GM10266 (cell line): Measurements from ENCODE around the gene P2RX2.

Source experiments
- DNase-seq: peaks from one replicate; pipeline ENCODE4 v3.0.0; 2012; ENCODE audit errors: extremely low spot score
- TF ChIP-seq, protein P1 (sequence below): IDR thresholded peaks from 2 replicates; pipeline ENCODE4 v1.5.1; 2012; ENCODE audit warnings: mild to moderate bottlenecking, low read depth; ENCODE audit not compliant: control insufficient read depth, insufficient read depth; ENCODE audit errors: missing control alignments

P2RX2 gene

DNA sequence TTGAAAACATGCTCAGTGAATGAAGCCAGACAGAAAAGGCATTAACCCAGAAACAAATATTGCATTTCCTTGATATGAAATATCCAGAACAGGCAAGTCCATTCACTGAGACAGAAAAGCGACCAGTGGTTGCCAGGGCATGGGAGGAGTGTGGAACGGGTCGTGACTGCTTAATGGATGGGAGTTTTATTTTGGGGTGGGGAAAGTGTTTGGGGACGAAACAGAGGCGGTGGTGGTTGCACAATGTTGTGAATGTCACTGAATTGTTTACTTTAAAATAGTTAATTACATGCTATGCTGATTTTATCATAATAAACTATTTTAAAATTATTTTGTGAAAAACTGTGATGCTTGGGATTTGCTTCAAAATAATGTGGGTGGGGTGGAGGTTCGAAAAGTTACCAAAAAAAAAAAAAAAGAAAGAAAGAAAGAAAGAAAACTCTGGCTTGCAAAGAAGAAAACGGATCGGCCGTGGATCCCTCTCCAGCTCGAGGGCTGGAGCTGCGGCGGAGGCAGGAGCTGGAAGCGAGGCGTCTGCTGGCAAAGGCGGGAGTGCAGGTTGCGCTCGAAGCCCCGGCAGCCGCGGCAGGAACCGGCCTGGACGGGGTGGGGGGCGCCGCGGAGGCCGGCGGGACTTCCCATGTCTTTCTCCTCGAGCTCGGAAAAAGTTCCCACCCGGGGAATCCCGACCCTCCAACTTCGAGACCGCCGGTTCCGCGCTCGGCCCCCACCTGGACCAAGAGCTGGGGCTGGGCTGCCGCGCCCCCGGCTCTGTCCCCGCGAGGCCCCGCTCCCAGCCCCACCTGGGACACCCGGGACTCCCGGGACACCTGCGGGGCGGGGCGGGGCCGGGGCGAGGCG lies 524 bp upstream of the P2RX2 start:
- DNase-seq, result no peak
- TF ChIP-seq, protein P1, sequence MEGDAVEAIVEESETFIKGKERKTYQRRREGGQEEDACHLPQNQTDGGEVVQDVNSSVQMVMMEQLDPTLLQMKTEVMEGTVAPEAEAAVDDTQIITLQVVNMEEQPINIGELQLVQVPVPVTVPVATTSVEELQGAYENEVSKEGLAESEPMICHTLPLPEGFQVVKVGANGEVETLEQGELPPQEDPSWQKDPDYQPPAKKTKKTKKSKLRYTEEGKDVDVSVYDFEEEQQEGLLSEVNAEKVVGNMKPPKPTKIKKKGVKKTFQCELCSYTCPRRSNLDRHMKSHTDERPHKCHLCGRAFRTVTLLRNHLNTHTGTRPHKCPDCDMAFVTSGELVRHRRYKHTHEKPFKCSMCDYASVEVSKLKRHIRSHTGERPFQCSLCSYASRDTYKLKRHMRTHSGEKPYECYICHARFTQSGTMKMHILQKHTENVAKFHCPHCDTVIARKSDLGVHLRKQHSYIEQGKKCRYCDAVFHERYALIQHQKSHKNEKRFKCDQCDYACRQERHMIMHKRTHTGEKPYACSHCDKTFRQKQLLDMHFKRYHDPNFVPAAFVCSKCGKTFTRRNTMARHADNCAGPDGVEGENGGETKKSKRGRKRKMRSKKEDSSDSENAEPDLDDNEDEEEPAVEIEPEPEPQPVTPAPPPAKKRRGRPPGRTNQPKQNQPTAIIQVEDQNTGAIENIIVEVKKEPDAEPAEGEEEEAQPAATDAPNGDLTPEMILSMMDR, result no peak

DNA sequence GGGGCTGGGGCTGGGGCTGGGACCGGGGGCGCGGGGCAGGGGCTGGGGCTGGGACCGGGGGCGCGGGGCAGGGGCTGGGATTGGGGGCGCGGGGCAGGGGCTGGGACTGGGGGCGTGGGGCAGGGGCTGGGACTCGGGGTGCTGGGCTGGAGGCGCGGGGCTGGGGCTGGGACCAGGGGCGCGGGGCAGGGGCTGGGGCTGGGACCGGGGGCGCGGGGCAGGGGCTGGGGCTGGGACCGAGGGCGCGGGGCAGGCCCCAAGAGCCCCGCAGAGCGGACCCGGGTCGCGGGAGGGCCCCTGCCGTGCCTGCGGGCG lies 452 bp downstream of the P2RX2 start:
- TF ChIP-seq, protein P1, result no peak

DNA sequence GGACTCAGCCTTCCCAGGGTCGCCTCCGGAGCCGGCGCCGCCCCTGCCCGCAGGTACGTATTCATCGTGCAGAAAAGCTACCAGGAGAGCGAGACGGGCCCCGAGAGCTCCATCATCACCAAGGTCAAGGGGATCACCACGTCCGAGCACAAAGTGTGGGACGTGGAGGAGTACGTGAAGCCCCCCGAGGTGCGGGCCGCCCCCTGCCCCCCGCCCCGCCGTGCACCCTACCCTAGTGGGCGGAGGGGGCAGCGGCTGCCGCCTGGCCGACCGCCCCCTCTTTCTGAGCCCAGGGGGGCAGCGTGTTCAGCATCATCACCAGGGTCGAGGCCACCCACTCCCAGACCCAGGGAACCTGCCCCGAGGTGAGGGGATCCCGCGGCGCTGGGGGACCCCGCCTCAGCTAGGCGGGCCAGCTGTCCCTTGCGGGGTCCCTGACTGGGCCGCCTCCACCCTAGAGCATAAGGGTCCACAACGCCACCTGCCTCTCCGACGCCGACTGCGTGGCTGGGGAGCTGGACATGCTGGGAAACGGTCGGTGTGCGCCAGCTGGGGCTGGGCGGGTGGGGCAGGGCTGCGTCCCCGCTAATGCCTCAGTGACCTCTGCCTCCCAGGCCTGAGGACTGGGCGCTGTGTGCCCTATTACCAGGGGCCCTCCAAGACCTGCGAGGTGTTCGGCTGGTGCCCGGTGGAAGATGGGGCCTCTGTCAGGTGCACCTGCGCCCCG lies 973 bp downstream of the P2RX2 start:
- TF ChIP-seq, protein P1, result no peak
- no peak for DNase-seq

More for the DNA sequence above, 452 bp downstream of the P2RX2 start:
- DNase-seq, result no peak

DNA sequence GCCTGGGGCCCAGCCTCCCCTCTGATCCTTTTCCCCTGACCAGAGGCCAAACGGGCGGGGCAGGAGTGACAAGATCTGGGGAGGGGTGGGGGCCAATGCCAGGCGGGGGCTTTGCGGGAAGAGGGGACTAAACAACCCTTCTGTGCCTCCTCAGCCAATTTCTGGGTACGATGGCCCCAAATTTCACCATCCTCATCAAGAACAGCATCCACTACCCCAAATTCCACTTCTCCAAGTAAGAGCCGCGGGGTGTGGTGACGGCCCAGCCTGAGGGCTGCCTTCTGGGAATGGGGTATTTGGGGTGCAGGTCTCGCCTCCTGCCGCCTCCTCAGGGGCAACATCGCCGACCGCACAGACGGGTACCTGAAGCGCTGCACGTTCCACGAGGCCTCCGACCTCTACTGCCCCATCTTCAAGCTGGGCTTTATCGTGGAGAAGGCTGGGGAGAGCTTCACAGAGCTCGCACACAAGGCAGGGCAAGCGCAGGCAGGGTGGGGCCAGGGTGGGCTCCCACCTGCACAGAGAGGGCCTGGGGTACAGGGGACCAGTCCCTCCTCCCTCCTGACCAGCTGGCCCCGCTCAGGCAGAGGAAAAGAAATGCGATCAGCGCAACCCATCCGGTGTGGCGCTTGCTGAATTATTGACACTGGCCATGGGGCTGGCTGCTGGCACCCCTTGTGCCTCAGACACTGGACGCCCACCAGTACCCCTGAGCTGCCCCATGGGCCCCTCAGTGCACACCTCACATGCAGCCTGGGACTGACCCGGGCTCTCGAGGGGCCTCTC lies 1.7 kb downstream of the P2RX2 start:
- TF ChIP-seq, protein P1, result no peak
- DNase-seq, result no peak

DNA sequence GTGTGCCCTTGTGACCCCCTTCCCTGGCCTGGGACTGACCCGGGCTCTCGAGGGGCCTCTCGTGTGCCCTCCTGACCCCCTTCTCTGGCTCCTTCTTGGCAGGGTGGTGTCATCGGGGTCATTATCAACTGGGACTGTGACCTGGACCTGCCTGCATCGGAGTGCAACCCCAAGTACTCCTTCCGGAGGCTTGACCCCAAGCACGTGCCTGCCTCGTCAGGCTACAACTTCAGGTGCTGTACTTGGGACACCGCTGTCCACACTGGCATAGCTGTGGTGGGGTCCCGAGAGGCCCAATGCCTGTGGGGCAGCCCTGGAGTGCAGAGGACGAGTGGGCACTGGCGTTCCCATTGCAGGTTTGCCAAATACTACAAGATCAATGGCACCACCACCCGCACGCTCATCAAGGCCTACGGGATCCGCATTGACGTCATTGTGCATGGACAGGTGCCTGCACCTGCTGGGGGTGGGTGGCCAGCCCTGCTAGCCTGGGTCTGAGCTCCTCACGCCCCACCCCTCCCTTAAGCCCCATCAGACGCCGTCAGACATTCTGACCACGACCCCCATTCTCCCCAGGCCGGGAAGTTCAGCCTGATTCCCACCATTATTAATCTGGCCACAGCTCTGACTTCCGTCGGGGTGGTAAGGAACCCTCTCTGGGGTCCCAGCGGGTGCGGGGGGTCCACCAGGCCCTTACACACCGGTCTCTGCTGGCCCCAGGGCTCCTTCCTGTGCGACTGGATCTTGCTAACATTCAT lies 2.5 kb downstream of the P2RX2 start:
- DNase-seq, result no peak

More for the DNA sequence above, 2.5 kb downstream of the P2RX2 start:
- TF ChIP-seq, protein P1, result no peak
